Stimulated activated CD4-positive, alpha-beta T cell treated with anti-CD3 and anti-CD28 coated beads, TNF-alpha, amount 100 ng/mL, for 4 hours (primary cell): ENCODE results near the gene CC2D1A.
"Not testable (repeated sequence)": the region's sequence is repeated elsewhere in the genome, so short reads cannot be mapped to it uniquely, and the experiment has no call there.

ENCODE experiments used
- DNase-seq, 3 experiments: peaks; one replicate each; pipeline ENCODE4 v3.0.0-alpha.2; 2020; ENCODE audit warnings: low read depth in 3 of 3

CC2D1A gene

DNA sequence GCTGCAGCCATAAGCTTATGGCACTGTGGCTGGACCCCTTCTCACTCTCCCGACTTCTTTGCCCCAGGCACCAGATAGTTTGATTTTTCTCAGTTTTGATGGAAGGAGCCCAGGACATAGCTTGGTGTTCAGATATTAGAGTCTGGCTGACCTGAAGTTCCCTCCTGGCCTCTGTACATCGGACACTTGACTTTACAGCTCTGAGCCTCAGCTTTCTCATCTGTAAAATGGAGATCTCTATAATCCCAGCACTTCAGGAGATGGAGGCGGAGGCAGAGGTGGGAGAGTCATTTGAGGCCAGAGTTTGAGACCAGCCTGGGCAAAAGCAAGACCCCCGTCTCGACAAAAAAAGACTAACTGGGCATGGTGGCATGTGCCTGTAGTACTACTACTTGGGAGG, 909 bp downstream of the CC2D1A start:
- DNase-seq = no peak

DNA sequence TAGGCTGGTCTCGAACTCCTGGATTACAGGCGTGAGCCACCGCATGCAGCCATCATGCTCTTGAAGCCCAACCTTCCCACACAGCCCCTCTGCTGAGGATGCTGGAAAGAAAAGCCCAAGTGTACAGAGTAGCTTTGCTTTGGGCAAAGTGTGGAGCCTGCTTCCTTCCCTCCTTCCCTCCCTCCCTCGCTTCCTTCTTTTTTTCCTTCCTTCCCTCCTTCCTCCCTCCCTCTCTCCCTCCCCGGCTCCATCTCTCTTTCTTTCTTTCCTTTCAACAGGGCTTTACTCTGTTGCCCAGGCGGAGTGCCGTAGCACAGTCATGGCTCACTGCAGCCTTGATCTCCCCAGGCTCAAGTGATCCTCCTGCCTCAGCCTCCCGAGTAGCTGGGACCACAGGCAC, 2.7 kb downstream of the CC2D1A start:
- DNase-seq = no peak

DNA sequence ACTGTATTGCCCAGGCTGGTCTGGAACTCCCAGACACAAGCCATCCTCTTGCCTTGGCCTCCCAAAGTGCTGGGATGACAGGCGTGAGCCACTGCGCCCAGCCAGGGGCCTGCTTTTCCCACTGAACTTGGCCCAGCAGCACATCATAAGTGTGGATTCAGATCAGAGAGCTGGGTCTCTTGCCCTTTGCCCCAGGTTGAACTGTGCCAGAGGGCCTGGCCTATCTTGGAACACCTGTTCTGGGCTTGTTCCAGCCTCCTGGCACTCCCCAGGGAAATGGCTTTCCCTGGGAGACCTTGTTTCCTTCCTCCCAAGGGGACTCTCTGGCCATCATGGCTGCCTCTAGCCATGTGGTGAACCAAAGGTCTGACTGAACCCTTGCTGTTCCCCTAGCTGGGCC, 3.4 kb downstream of the CC2D1A start:
- DNase-seq = no peak

DNA sequence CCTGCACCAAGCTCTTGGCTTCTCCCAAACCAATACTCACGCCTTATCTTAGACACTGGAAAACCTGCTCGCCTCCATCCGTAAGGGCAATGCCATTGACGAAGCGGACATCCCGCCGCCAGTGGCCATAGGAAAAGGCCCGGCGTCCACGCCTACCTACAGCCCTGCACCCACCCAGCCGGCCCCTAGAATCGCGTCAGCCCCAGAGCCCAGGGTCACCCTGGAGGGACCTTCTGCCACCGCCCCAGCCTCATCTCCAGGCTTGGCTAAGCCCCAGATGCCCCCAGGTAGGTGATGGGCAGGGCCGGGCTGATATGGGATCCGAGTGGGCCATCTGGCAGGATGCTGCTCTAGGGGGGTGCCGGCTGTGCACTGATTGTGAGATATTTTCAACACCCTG, 7.4 kb downstream of the CC2D1A start:
- DNase-seq = no peak

DNA sequence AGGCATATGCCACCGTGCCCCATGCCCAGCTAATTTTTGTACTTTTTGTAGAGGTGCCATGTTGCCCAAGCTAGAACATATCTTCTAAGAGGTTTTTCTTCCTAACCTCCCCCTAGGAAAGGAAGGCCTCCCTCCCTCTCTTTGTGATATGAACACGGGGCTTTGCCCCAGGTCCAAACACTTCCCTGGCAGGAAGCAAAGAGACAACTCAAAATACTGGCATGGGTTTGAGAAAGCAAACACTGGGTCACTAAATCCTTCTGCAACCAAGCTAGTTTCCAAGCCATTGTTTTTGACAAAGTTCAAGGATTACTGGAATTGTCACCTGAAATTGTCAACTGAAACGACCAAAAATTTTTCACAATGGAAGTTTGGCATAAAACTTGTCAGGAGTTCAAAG, 8.8 kb downstream of the CC2D1A start:
- DNase-seq = no peak

DNA sequence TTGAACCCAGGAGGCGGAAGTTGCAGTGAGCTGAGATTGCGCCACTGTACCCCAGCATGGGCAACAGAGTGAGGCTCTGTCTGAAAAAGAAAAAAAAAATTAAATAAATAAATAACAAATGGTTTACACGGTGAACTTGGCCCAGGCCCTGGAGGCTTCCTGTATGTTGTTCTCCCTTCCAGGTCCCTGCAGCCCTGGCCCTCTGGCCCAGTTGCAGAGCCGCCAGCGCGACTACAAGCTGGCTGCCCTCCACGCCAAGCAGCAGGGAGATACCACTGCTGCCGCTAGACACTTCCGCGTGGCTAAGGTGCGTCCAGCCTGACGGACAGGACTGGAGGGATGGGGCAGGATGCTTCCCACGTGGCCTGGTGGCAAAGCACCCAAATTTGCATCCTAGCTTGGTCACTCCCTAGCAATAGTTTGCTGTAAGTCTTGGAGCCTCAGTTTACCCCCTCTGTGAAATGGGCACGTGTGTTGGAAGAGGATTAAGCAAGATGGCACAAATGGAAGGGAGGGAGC, 11.9 kb downstream of the CC2D1A start:
- no peak for DNase-seq

DNA sequence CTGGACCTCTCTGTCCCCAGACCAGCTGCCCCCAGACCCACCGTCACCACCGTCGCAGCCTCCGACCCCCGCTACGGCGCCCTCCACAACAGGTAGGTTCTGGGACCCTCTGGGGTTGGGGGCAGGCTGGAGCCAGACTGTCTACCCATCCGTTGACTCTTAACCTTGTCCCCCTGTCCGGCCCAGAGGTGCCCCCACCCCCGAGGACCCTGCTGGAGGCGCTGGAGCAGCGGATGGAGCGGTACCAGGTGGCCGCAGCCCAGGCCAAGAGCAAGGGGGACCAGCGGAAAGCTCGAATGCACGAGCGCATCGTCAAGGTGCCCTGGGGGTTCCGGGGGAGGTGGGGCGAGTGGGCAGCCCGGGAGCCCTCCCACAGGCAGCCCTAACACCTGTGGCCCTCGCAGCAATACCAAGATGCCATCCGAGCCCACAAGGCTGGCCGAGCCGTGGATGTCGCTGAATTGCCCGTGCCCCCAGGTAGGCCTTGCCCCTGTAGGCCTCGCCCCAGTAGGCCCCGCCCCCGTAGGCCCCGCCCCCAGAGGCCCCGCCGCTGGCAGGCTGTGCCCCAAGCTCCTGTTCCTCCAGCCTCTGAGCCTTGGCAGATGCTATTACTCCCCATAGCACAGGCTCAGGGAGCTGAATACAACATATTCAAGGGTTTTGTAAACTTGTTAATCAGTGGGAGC, 12.9 kb downstream of the CC2D1A start:
- no peak for DNase-seq

DNA sequence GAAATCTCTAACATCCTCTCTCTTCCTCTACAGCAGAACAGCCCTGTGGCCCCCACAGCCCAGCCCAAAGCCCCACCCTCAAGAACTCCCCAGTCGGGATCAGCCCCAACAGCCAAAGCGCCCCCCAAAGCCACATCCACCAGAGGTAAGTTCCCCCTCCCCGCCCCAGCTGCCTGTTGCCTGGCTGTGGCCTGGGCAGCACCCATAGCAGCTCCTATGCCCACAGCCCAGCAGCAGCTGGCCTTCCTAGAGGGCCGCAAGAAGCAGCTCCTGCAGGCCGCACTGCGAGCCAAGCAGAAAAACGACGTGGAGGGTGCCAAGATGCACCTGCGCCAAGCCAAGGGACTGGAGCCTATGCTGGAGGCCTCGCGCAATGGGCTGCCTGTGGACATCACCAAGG, 14.5 kb downstream of the CC2D1A start:
- no peak for DNase-seq

DNA sequence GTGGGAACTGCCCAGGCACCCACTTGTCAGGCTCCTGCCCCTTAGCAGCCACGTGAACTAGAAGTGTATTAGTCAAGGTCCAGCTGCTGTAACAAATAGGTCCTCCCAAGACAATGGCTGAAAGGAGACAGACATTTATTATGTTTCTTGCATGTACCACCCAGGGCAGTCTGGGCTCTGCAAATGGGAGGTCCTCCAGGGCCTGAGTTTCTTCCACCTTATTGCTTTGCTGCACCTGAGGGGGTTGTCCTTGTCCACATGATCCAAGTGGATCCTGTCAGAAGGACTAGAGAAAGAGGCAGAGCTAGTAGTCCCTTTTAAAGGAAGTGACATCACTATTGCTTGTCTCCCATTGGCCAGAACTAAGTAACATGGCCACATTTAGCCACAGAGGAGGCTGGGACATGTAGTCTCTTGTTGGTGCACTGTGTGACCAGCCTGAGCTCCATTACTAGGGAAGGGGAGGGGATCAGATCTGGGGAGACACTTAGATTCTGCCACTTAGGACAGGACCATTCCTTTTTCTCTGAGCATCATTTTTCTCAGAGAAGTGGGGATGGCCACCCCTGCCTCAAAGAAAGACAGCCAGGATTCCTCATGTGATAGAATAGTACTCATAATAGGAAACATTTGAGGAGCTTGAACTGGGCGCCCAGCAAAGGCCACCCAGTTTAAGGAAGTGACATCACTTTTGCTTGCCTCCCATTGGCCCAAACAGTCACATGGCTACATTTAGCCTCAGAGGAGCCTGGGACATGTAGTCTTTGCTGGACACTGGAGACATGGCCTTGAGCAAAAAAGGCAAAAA, 15.1 kb downstream of the CC2D1A start:
- DNase-seq = no peak

DNA sequence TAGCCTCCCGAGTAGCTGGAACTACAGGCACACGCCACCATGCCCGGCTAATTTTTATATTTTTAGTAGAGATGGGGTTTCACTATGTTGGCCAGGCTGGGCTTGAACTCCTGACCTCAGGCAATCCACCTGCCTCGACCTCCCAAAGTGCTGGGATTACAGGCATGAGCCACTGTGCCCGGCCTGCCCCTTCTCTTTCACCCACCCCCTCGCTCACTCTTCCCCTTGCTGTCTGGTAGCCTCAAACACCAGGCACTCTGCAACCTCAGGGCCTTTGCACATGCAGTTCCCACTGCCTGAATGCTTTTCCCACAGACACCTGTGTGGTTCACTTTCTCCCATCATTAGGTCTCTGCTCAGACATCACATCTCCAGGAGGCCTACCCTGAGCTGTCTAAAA, 16.1 kb downstream of the CC2D1A start:
- DNase-seq = not testable (repeated sequence)

DNA sequence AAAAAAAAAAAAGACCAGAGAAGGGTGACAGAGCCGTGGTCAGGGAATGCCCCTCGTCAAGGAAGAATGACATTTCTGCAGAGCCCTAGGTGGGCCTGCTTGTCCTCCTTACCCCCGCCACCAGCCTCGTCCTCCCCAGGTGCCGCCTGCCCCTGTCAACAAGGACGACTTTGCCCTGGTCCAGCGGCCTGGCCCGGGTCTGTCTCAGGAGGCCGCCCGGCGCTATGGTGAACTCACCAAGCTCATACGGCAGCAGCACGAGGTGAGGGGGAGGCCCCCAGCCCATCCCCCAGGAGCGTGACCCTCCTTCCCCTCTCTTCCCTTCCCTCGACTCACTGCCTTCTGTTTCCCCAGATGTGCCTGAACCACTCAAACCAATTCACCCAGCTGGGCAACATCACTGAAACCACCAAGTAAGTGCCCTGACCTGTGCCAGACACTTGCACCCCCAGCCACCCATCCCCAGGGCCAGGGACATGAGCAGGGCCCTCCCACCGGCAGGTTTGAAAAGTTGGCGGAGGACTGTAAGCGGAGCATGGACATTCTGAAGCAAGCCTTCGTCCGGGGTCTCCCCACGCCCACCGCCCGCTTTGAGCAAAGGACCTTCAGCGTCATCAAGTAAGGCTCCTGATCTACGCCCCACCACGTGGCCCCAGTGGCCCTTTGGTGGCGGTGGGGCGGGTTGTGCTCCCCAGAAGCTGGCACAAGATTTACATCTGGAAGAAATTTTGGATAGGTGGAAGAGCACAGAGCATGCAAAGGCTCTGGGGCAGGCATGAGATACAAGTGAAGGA, 17.4 kb downstream of the CC2D1A start:
- no peak for DNase-seq

DNA sequence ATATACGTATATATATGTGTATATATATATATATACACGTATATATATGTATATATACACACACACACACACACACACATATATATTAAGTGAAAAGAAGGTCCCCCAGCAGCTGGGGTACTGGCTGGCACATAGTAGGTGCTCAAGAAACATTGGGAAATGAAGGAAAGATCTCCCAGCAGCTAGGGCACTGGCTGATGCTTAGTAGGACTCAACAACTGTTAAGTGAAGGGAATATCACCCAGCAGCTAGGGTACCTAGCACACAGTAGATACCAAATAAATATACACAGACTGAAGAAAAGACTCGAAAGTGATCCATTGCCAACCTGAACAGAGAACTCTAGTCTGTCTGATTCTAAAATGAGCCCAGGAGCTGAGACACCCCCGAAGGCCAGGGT, 20.0 kb downstream of the CC2D1A start:
- DNase-seq = no peak

DNA sequence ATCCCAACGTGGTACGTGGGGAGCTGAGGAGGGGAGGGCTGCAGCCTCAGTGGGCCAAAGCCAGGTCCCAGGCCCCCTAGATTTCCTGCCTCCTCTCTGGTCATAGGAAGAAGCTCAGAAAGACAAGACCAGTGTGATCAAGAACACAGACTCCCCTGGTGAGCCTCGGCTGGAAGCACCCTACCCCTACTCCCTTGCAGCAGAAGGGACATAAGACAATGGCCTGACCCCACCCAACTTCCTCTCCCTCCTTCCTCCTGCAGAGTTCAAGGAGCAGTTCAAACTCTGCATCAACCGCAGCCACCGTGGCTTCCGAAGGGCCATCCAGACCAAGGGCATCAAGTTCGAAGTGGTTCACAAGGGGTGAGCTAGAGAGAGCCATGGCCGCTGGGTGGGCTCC, 20.7 kb downstream of the CC2D1A start:
- no peak for DNase-seq

DNA sequence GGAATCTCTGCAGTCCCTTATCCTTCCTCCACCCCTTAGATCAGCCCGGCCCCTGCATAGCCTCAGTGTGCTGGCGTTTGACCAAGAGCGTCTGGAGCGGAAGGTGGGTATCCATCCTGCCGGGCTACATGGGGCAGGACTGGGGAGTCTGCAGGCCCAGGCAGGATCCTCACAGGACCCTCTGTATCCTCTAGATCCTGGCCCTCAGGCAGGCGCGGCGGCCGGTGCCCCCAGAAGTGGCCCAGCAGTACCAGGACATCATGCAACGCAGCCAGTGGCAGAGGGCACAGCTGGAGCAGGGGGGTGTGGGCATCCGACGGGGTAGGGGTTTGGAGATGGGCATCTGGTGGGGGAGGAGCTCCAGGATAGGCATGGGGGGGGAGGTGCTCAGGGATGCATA, 23.3 kb downstream of the CC2D1A start:
- DNase-seq = no peak

DNA sequence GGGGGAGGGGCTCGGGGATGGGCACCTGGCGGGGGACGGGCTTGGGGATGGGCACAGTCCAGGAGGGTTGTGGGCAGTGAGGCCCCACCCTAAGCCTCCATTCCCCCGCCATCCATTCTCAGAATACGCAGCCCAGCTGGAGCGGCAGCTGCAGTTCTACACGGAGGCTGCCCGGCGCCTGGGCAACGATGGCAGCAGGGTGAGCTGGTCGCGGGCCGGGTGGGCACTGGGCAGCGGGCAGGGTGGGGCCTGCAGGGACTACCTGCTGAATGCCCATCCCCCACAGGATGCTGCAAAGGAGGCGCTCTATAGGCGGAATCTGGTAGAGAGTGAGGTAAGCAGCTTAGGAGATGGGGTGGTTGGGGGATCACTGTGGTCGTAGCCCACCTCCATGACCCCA, 24.0 kb downstream of the CC2D1A start:
- no peak for DNase-seq

DNA sequence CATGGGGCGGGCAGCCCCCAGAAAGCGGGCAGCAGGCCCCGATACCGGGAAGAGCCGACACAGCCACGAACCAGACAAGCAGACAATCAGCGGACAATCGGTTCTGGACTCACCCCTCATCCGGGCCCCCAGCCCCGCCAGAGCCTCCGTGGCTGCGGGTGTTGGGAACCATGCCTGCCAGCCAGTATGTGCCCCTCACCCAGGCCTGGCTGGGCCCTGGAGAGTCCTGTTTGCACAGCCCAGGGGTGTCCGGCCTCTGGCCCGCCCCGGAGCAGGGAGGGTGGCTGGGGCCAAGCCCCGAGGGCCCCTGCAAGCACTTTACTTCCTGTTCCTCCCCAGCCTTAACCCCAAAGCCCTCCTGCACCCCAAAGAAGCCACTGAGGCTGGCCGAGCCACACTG, 24.4 kb downstream of the CC2D1A start:
- no peak for DNase-seq

DNA sequence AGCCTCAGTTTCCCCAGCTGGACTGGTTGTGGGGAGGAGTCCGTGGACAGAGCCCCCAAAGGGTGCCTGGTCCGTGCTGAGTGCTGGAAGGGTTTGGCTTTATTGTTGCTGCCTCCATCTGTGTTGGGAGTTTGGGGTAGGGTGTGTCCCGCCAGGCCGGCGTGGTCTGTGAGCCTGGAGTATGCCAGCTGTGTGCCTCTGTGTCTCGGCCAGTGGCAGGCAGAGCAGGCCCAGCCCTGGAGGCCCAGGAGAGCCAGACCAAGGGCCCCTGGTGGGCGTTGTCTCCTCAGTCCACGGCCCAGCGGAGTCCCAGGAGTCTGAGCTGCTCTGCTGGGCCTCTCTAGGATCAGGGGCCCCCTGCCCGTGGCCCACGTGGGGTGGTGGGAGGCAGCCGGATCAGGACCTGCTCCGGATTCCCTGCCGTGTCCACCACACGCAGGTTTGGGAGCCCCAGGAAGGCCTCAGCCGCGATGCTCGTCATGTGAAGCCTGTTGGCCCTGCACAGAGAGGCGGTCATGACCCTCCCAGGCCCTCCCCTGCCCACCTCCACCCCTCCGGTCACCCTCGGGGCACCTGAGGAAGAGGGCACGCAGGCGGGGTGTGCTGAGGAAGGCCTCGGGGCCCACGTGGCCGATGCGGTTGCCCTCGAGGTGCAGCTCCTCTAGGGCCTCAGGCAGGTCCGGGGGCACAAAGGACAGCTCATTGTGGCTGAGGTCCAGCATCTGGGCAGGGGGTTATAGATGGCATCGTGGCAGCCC, 25.6 kb downstream of the CC2D1A start:
- DNase-seq = no peak

DNA sequence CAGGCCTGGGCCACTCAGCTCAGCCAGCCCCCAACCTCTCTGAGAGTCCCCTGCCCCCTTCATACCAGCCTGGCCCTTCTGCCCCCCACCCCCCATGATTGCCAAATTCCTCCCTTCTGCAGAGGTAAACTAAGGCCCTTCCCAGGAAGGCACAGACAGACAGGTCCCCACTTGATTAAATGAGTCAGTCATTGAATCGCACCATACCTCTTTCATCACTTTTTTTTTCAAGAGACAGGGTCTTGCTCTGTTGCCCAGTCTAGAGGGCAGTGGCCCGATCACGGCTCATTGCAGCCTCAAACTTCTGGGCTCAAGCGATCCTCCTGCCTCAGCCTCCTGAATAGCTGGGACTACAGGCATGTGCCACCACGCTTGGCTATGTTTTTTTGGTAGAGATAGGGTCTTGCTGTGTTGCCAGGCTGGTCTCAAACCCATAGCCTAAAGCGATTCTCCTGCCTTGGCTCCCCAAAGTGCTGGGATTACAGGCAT, 26.2 kb downstream of the CC2D1A start:
- no peak for DNase-seq

DNA sequence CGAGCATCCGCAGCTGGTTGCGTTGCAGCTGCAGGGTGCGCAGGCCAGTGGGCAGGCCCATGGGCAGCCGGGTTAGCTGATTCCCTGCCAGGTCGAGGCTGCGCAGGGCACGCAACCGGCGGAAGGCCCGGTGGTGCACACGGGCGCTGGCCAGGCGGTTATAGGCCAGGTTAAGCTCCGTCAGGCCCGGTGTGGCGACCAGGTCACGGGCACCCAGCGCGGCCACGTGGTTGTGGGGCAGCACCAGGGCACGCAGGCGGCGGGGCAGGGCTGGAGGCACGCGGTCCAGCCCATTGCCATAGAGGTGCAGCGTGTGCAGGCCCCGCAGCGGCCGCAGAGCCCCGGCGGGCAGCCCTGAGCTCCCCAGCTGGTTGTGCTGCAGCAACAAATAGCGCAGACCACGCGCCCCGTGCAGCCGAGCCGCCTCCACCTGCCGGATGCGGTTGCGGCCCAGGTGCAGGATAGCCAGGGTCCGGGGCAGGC, 27.0 kb downstream of the CC2D1A start:
- no peak for DNase-seq

DNA sequence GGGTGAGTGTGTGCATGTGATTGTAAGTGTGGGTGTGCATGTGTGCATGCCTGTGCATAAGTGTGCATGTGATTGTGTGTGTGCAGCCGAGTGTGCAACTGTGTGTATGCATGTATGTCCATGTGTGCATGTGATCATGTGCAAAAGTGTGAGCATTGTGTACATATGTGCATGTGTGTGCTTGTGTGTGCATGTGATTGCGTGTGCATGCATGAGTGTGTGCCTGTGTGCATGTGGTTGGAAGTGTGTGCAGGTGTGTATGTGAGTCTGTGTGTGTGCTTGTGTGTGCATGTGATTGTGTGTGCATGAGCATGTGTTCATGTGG, 28.7 kb downstream of the CC2D1A start:
- DNase-seq = no peak

DNA sequence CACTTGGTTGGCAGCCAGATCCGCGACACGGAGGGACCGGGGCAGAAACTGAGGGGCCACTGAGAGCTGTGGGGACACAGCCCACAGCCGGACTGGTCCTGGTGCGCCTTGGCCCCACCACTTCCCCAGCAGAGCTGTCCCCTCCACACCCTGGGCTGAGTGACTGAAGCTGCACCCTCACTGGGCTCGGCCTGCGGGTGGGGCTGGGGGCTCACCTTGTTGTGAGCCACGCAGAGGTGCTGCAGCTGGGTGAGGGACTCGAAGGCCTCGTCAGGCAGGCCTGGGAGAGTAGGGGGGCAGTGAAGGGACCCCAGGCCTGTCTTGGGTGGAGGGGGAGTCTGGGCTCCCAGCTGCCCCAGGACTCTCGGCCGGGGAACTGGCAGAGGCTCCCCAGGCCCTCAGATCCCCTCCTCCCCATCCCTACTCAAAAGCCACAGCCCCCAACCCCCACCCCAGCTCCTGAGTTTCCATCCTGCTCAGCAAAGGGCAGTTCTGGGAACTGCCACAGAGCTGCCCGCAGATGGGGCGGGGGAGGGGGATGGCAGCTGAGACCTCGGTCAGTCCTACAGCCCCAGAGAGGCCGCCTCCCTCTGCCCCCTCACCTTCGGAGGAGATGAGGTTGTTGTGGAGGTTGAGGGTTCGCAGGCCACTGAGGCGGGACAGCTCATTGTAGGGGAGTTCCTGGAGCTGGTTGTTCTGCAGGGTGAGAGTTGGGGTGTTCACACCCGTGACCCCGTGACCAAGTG, 29.9 kb downstream of the CC2D1A start:
- DNase-seq = no peak
